Measurements from ENCODE around the gene SEPTIN10. TPM values are rescaled to one million over a fixed set of nuclear protein-coding genes. Genes with fewer than 3 reads are reported as not detected.
"Not testable (repeated sequence)": the region's sequence is repeated elsewhere in the genome, so short reads cannot be mapped to it uniquely, and the experiment has no call there.

SEPTIN10 gene
- total RNA-seq, 1 donor from 2014 or later: 1.4 TPM

DNA sequence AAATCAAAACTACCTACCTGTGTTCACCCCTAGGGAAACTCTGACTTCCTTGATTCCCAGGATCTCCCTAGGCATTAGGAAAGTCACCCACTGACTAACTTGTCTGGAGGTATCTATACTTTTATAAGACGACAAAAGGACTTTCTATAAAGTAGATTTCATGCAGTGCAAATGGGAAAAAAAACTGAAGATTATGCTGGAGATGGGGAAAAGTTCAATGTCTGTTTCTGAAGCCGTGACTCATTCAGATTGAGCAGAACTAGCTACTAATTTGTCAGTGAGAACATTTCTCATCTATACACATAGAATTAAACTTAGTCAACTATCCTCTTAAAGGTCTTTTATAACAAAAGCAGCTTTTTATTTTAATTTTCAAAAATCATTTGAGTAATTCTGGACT is 6.0 kb downstream of the SEPTIN10 start:
- Mint-ChIP-seq H3K27me3 (ENCODE audit: low read depth) (peaks cover 59% of the 10 kb centered on the region), H3K9me3 (no peaks in the 10 kb centered on the region), H3K4me1 (ENCODE audit: low read depth) (peaks cover 7% of the 10 kb centered on the region), H3K36me3 (ENCODE audit: low read depth) (no peaks in the 10 kb centered on the region), H3K4me3 (ENCODE audit: low read depth) (no peak overlapping the region), H3K27ac (no peak overlapping the region)
- no peak for DNase-seq (ENCODE audit: low spot score)
- intact Hi-C loops (cut with micrococcal nuclease): no loop called here

GRCh38 chr2:109604597-109604996 is 9.2 kb downstream of the SEPTIN10 start:
- no peak for DNase-seq (ENCODE audit: low spot score)
- Mint-ChIP-seq H3K4me1 (ENCODE audit: low read depth) (peaks cover 4% of the 10 kb centered on the region), H3K4me3 (ENCODE audit: low read depth) (no peak overlapping the region)

GRCh38 chr2:109602617-109603188 is 11.1 kb downstream of the SEPTIN10 start:
- no peak overlapping the region for H3K27ac Mint-ChIP-seq
- no peaks in the 10 kb centered on the region for H3K36me3 Mint-ChIP-seq (ENCODE audit: low read depth)
- no peaks in the 10 kb centered on the region for H3K4me1 Mint-ChIP-seq (ENCODE audit: low read depth)
- H3K27me3 Mint-ChIP-seq (ENCODE audit: low read depth): peaks cover 25% of the 10 kb centered on the region
- intact Hi-C loops (cut with micrococcal nuclease): no loop called here
- DNase-seq (ENCODE audit: low spot score): no peak
- H3K9me3 Mint-ChIP-seq: no peaks in the 10 kb centered on the region
- no peak overlapping the region for H3K4me3 Mint-ChIP-seq (ENCODE audit: low read depth)

More at GRCh38 chr2:109604597-109604996, 9.2 kb downstream of the SEPTIN10 start:
- H3K36me3 Mint-ChIP-seq (ENCODE audit: low read depth): no peaks in the 10 kb centered on the region
- peaks cover 41% of the 10 kb centered on the region for H3K27me3 Mint-ChIP-seq (ENCODE audit: low read depth)
- intact Hi-C loops (cut with micrococcal nuclease): no loop called here
- no peak overlapping the region for H3K27ac Mint-ChIP-seq
- no peaks in the 10 kb centered on the region for H3K9me3 Mint-ChIP-seq

- Mint-ChIP-seq H3K27me3 (ENCODE audit: low read depth) (peaks cover 17% of the 10 kb centered on the region), H3K27ac (no peak overlapping the region), H3K4me1 (ENCODE audit: low read depth) (no peaks in the 10 kb centered on the region)
Measured at GRCh38 chr2:109601783-109602182, 12.0 kb downstream of the SEPTIN10 start.

GRCh38 chr2:109597283-109597682 is 16.5 kb downstream of the SEPTIN10 start:
- no peak overlapping the region for H3K4me3 Mint-ChIP-seq (ENCODE audit: low read depth)
- no peak for DNase-seq (ENCODE audit: low spot score)
- intact Hi-C loops (cut with micrococcal nuclease): no loop called here
- peaks cover 12% of the 10 kb centered on the region for H3K27me3 Mint-ChIP-seq (ENCODE audit: low read depth)
- H3K27ac Mint-ChIP-seq: no peak overlapping the region
- H3K36me3 Mint-ChIP-seq (ENCODE audit: low read depth): no peaks in the 10 kb centered on the region
- no peaks in the 10 kb centered on the region for H3K4me1 Mint-ChIP-seq (ENCODE audit: low read depth)
- H3K9me3 Mint-ChIP-seq: no peaks in the 10 kb centered on the region

More at GRCh38 chr2:109601783-109602182, 12.0 kb downstream of the SEPTIN10 start:
- intact Hi-C loops (cut with micrococcal nuclease): no loop called here
- DNase-seq (ENCODE audit: low spot score): no peak
- Mint-ChIP-seq H3K4me3 (ENCODE audit: low read depth) (no peak overlapping the region), H3K36me3 (ENCODE audit: low read depth) (no peaks in the 10 kb centered on the region), H3K9me3 (no peaks in the 10 kb centered on the region)

GRCh38 chr2:109595644-109596043 is 18.1 kb downstream of the SEPTIN10 start:
- Mint-ChIP-seq H3K27ac (no peak overlapping the region), H3K4me1 (ENCODE audit: low read depth) (no peaks in the 10 kb centered on the region), H3K27me3 (ENCODE audit: low read depth) (peaks cover 4% of the 10 kb centered on the region), H3K36me3 (ENCODE audit: low read depth) (no peaks in the 10 kb centered on the region), H3K4me3 (ENCODE audit: low read depth) (no peak overlapping the region), H3K9me3 (no peaks in the 10 kb centered on the region)
- DNase-seq (ENCODE audit: low spot score): no peak
- intact Hi-C loops (cut with micrococcal nuclease): no loop called here

GRCh38 chr2:109594246-109594885 is 19.4 kb downstream of the SEPTIN10 start:
- Mint-ChIP-seq H3K27me3 (ENCODE audit: low read depth) (no peaks in the 10 kb centered on the region), H3K36me3 (ENCODE audit: low read depth) (no peaks in the 10 kb centered on the region), H3K27ac (no peak overlapping the region), H3K9me3 (no peaks in the 10 kb centered on the region), H3K4me3 (ENCODE audit: low read depth) (no peak overlapping the region), H3K4me1 (ENCODE audit: low read depth) (no peaks in the 10 kb centered on the region)
- no peak for DNase-seq (ENCODE audit: low spot score)
- intact Hi-C loops (cut with micrococcal nuclease): no loop called here

DNA sequence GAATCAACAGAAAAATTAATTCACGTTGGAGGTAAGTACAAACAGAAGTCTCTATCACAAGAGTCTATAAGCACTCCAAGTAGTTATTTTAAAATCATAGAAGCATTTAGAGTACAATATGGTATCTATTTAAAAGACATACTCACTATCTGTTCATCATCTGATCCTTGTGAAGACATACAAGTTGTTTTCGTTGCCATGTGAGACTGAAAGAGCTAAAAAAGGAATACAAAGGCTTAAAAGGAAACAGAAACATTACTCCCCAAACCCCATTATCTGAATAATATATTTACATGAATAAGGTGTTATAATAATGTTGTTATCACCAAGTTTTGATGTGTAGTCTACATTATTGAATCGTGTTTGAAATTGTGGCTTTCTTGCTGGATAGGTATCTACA is 20.9 kb downstream of the SEPTIN10 start:
- no peak for DNase-seq (ENCODE audit: low spot score)
- H3K4me3 Mint-ChIP-seq (ENCODE audit: low read depth): no peak overlapping the region
- intact Hi-C loops (cut with micrococcal nuclease): no loop called here
- H3K27ac Mint-ChIP-seq: no peak overlapping the region
- H3K4me1 Mint-ChIP-seq (ENCODE audit: low read depth): no peaks in the 10 kb centered on the region
- no peaks in the 10 kb centered on the region for H3K9me3 Mint-ChIP-seq
- H3K36me3 Mint-ChIP-seq (ENCODE audit: low read depth): no peaks in the 10 kb centered on the region
- H3K27me3 Mint-ChIP-seq (ENCODE audit: low read depth): no peaks in the 10 kb centered on the region

DNA sequence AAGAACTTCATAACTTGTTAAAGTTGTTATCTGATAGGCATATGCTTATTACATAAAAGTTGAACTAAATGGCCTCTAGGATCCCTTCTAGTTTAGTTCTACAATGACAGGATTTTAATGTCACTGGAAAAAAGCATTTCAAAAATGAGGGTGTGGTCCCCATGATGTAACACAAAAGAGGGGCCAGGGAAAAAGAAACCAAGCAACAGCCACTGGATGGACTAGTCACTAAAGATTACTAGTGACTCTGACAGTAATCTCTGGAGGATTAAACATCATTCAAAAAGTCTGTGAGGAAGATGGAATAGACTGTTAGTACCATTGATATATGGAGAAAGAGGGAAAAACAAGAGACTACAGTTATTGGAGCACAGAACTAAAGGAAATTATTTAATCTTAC is 22.6 kb downstream of the SEPTIN10 start:
- Mint-ChIP-seq H3K4me3 (ENCODE audit: low read depth) (no peak overlapping the region), H3K4me1 (ENCODE audit: low read depth) (no peaks in the 10 kb centered on the region), H3K9me3 (no peaks in the 10 kb centered on the region), H3K27me3 (ENCODE audit: low read depth) (peaks cover 2% of the 10 kb centered on the region), H3K36me3 (ENCODE audit: low read depth) (no peaks in the 10 kb centered on the region), H3K27ac (no peak overlapping the region)
- intact Hi-C loops (cut with micrococcal nuclease): no loop called here
- DNase-seq (ENCODE audit: low spot score): no peak

DNA sequence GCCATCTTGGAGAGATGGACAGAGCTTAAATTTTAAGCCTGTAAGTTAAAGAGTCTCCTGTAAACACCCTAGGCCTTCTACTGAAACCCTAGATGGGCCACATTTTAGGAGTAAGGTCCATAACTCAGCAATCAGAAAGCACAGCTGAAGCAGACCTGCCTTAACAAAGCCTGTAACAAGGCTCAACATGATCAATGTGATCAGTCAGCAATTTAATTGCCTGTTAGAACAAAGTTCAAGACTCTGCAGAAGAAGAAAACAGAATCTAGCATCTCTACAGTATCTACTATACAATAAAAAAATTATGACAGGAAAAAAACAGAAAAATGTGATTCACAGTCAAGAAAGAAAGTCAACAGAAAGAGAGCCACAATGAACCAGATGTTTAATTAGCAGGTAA is 27.1 kb downstream of the SEPTIN10 start:
- intact Hi-C loops (cut with micrococcal nuclease): no loop called here
- Mint-ChIP-seq H3K9me3 (no peaks in the 10 kb centered on the region), H3K27me3 (ENCODE audit: low read depth) (peaks cover 13% of the 10 kb centered on the region), H3K4me3 (ENCODE audit: low read depth) (no peak overlapping the region), H3K36me3 (ENCODE audit: low read depth) (no peaks in the 10 kb centered on the region), H3K4me1 (ENCODE audit: low read depth) (no peaks in the 10 kb centered on the region), H3K27ac (no peak overlapping the region)
- no peak for DNase-seq (ENCODE audit: low spot score)

DNA sequence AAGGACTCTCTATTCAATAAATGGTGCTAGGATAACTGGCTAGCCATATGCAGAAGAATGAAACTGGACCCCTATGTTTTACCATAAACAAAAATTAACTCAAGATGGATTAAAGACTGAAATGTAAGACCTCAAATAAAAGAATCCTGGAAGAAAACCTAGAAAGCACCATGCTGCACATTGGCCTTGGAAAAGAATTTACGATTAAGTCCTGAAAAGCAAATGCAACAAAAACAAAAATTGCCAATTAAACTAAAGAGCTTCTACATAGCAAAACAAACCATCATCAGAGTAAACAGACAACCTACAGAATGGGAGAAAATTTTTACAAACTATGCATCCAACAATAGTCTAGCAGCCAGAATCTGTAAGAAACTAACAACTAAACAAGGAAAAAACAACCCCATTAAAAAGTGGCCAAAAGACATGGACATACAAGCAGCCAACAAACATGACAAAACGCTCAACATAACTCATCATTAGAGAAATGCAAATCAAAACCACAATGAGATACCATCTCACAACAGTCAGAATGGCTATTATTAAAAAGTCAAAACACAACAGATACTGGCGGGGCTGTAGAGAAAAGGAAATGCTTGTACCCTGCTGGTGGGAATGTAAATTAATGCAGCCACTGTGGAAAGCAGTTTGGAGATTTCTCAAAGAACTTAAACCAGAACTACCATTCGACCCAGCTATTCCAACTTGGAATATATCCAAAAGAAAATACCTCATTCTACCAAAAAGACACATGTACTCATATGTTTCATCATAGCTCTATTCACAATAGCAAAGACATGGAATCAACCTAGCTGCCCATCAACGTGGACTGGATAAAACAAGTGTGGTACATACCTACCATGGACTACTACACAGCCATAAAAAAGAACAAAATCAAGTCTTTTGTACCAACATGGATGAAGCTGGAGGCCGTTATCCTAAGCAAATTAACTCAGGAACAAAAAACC is 30.6 kb downstream of the SEPTIN10 start:
- intact Hi-C loops (cut with micrococcal nuclease): no loop called here
- Mint-ChIP-seq H3K27ac (no peak overlapping the region), H3K4me3 (ENCODE audit: low read depth) (no peak overlapping the region), H3K4me1 (ENCODE audit: low read depth) (no peaks in the 10 kb centered on the region), H3K27me3 (ENCODE audit: low read depth) (peaks cover 13% of the 10 kb centered on the region), H3K36me3 (ENCODE audit: low read depth) (no peaks in the 10 kb centered on the region), H3K9me3 (no peaks in the 10 kb centered on the region)
- DNase-seq (ENCODE audit: low spot score): no peak

DNA sequence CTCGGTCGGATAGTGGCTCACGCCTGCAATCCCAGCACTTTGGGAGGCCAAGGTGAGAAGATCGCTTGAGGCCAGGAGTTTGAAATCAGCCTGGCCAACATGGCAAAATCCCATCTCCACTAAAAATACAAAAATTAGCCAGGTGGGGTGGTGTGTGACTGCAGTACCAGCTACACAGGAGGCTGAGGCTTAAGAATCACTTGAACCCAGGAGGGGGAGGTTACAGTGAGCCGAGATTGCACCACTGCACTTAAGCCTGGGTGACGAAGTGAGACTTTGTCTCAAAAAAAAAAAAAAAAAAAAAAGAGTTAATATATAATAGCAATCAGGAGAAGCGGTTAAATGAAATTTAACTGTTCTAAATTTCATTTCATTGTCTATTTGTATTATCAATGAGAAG is 36.1 kb downstream of the SEPTIN10 start:
- H3K27ac Mint-ChIP-seq; DNase-seq (ENCODE audit: low spot score); H3K4me1 Mint-ChIP-seq (ENCODE audit: low read depth); H3K4me3 Mint-ChIP-seq (ENCODE audit: low read depth); H3K27me3 Mint-ChIP-seq (ENCODE audit: low read depth); H3K36me3 Mint-ChIP-seq (ENCODE audit: low read depth); intact Hi-C loops (cut with micrococcal nuclease); H3K9me3 Mint-ChIP-seq: not testable (repeated sequence)

GRCh38 chr2:109575373-109575772 is 38.4 kb downstream of the SEPTIN10 start:
- intact Hi-C loops (cut with micrococcal nuclease): no loop called here
- Mint-ChIP-seq H3K27ac (no peak overlapping the region), H3K9me3 (no peaks in the 10 kb centered on the region), H3K27me3 (ENCODE audit: low read depth) (peaks cover 3% of the 10 kb centered on the region), H3K4me1 (ENCODE audit: low read depth) (no peaks in the 10 kb centered on the region), H3K36me3 (ENCODE audit: low read depth) (no peaks in the 10 kb centered on the region), H3K4me3 (ENCODE audit: low read depth) (no peak overlapping the region)
- DNase-seq (ENCODE audit: low spot score): no peak

Measured in activated T-helper 2 cell treated with anti-CD3 and anti-CD28 coated beads, Interferon-gamma antibody, Interleukin-2, Interleukin-4, amounts not matched to agents 10 μg/mL and 5 μg/mL and 100 μg/mL, durations not matched to agents 14 hours and 24 hours and 36 hours (primary cell).